Right lobe of liver (tissue), 6 donors: ENCODE measurements around the gene PPP1R2. TPM values are rescaled to one million over a fixed set of nuclear protein-coding genes. Genes with fewer than 3 reads are reported as not detected.

ENCODE experiments used
- ATAC-seq, 4 donors: fragments of 200-7000 bp; cut with Tn5 transposase; one replicate each; pipeline ENCODE4 v1.9.1; 2020; ENCODE audit warnings: mild to moderate bottlenecking in 4 of 4, moderate library complexity in 4 of 4
- DNase-seq, 3 donors: peaks; one replicate each; pipeline ENCODE4 v3.0.0-alpha.2; 2020
- H3K27ac ChIP-seq, 3 donors: fragments of 200-600 bp; one replicate each; pipeline ENCODE4 v1.8.0; 2022
- H3K27me3 ChIP-seq, 2 donors: fragments of 200-600 bp; one replicate each; pipeline ENCODE4 v1.8.0; 2022
- H3K36me3 ChIP-seq, 4 donors: fragments of 200-600 bp; sonication (generic) in 1 of 4; one replicate each; pipeline versions ENCODE4 v1.5.1 to v1.8.0; 2017 to 2022; ENCODE audit warnings: control low read depth in 1 of 4
- H3K4me1 ChIP-seq, 4 donors: fragments of 200-600 bp; sonication (generic) in 1 of 4; one replicate each; pipeline versions ENCODE4 v1.5.1 to v1.8.0; 2017 to 2022; ENCODE audit warnings: control low read depth in 1 of 4
- H3K4me3 ChIP-seq, 3 donors: fragments of 200-600 bp; one replicate each; pipeline ENCODE4 v1.8.0; 2022
- H3K9me3 ChIP-seq, 4 donors: fragments of 200-600 bp; sonication (generic) in 1 of 4; one replicate each; pipeline versions ENCODE4 v1.5.1 to v1.8.0; 2017 to 2022; ENCODE audit warnings: control low read depth in 1 of 4
- CTCF ChIP-seq, 4 donors: fragments of 200-600 bp in 3 of 4; fragments of 450-650 bp in 1 of 4; IDR thresholded peaks; one replicate each; pipeline versions ENCODE4 v1.5.1 to v1.8.0; 2016 to 2022; ENCODE audit warnings: antibody characterized with exemption in 4 of 4, mild to moderate bottlenecking in 2 of 4
- POLR2A ChIP-seq: fragments of 450-650 bp; IDR thresholded peaks from one replicate; pipeline ENCODE4 v1.6.1; 2017; ENCODE audit warnings: antibody characterized with exemption, mild to moderate bottlenecking
- WGBS: methylation state at CpG from one replicate; pipeline ENCODE4 v1.1.6; 2018; ENCODE audit warnings: low coverage, low lambda C conversion rate; ENCODE audit not compliant: insufficient coverage; ENCODE audit errors: missing lambda C conversion rate; 5-methylcytosine and 5-hydroxymethylcytosine counted together
- intact Hi-C, 2 donors: fragments of 100-400 bp; cut with DNase I; formaldehyde crosslinking; loops; one replicate each; pipeline versions ENCODE4 v1.11.2 to v1.14.1; 2022
- total RNA-seq, 6 experiments: library from RNA; depleted of rRNA in 2 of 6; stranded (reverse); fragments of >200 nt in 2 of 6; fragmentation: NEBNext Ultra II Directional in 3 of 6; extraction: Animal tissue kit (Norgen Biotek cat#: 25700) in 3 of 6; gene quantifications; one replicate each; pipeline versions ENCODE4 v1.1.0 to v1.2.4, GENCODE V29; 2016 to 2023
- donor health status: DM: no; HTN: yes; CAD: no.
- donor health status: DM: no; HTN: no; CAD: no.
- donor health status: DM: no; HTN: no; CAD: no.
- donor health status: DM: no; HTN: yes; CAD: no.
- donor health status: DM: no; HTN: yes; CAD: no.

PPP1R2 gene
- total RNA-seq, 6 experiments from 2014 or later = 10.3 to 25.4 (median 14.9) TPM

DNA sequence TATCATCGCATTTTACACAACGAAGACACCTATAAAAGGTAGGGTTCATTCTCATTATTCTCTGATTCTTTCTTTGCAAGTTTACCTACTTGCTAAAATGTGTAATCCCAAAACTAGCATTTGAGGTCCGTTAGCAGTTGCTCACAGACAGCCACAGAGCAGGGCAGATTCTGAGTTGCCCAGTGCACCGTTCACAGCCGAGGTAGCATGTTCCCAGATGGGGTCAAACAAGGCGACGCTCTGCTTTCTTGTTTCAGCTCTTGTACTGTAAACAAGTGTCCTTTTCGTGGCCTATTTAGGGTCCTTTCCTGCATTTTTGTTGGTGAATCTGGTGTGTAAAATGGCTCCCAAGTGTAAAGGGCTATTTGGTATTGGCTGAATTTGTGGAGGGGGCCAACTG lies 3.1 kb downstream of the PPP1R2 start:
- ATAC-seq (no peak), DNase-seq (no peak)
- no peaks in the 10 kb centered on the region for H3K27me3 ChIP-seq
- 68% methylated on average over 8 of the region's 8 CpGs for WGBS
- no peaks in the 10 kb centered on the region for H3K9me3 ChIP-seq
- no peak overlapping the region for H3K27ac ChIP-seq
- H3K36me3 ChIP-seq = no peaks in the 10 kb centered on the region
- peaks cover 0 to 10% (median 1%) of the 10 kb centered on the region in 4 donors for H3K4me1 ChIP-seq
- intact Hi-C loops = no loop called here
- no peak overlapping the region for H3K4me3 ChIP-seq
- TF ChIP-seq CTCF (IDR thresholded peaks at IDR 0.05) (no peak), POLR2A (no peak)

DNA sequence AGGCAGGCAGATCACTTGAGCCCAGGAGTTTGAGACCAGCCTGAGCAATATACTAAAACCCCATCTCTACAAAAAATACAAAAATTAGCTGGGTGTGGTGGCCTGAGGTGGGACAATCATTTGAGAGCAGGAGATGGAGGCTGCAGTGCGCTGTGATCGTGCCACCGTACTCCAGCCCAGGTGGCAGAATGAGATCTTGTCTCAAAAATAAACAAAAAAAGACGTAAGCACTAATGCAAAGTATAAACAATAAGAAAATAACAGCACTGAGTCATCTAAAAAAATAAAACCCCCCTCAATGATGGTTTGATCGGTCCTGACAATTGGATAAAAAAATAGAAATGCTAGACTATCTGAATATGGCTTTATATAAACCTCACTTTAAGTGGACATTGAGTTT lies 3.6 kb downstream of the PPP1R2 start:
- Histone ChIP-seq H3K9me3 (no peaks in the 10 kb centered on the region), H3K36me3 (no peaks in the 10 kb centered on the region), H3K4me3 (no peak overlapping the region), H3K4me1 (peaks cover 0 to 10% (median 1%) of the 10 kb centered on the region in 4 donors), H3K27me3 (no peaks in the 10 kb centered on the region), H3K27ac (no peak overlapping the region)
- DNase-seq = no peak
- TF ChIP-seq CTCF (IDR thresholded peaks at IDR 0.05) = no peak
- TF ChIP-seq POLR2A = no peak
- intact Hi-C loops = no loop called here
- no peak for ATAC-seq
- 88% methylated on average over 5 of the region's 5 CpGs for WGBS

- Histone ChIP-seq H3K4me3 (no peak overlapping the region), H3K9me3 (no peaks in the 10 kb centered on the region), H3K27me3 (no peaks in the 10 kb centered on the region), H3K27ac (no peak overlapping the region), H3K4me1 (peaks cover 0 to 10% (median 1%) of the 10 kb centered on the region in 4 donors), H3K36me3 (no peaks in the 10 kb centered on the region)
- TF ChIP-seq POLR2A (no peak), CTCF (IDR thresholded peaks at IDR 0.05) (no peak)
- intact Hi-C loops = no loop called here
- DNase-seq = no peak
- 80% methylated on average over 2 of the region's 2 CpGs for WGBS
- no peak for ATAC-seq
These were observed 5.1 kb downstream of the PPP1R2 start for GRCh38 chr3:195537995-195538394.

DNA sequence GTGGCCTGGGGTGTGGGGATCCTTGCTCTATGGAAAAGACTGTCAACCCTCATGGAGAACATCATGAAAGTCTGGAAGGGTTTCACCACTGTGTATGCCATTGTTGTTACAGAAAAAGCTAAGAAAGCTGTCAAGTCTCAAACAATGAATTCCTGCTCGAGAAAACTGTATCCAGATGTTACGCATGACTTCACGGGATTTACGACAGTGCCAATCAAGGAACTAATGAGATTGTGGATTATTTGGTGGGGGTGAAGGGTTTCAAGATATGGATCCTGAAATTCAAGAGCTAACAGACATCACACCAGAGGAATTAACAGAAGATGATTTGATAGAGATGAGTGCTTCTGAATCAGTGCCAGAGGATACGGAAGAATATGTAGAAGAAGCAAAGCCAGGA lies 7.8 kb downstream of the PPP1R2 start:
- H3K27me3 ChIP-seq = no peaks in the 10 kb centered on the region
- no peaks in the 10 kb centered on the region for H3K9me3 ChIP-seq
- intact Hi-C loops = no loop called here
- DNase-seq (no peak), ATAC-seq (no peak)
- no peaks in the 10 kb centered on the region for H3K36me3 ChIP-seq
- 93% methylated on average over 5 of the region's 5 CpGs for whole genome bisulfite sequencing
- TF ChIP-seq POLR2A = no peak
- no peak for TF ChIP-seq CTCF (IDR thresholded peaks at IDR 0.05)
- no peak overlapping the region for H3K4me3 ChIP-seq
- H3K4me1 ChIP-seq = no peaks in the 10 kb centered on the region
- H3K27ac ChIP-seq = no peak overlapping the region

- no peak for TF ChIP-seq CTCF (IDR thresholded peaks at IDR 0.05)
- no peak for TF ChIP-seq POLR2A
- intact Hi-C loops = no loop called here
These were observed 10.3 kb downstream of the PPP1R2 start for GRCh38 chr3:195532834-195533233.

More at GRCh38 chr3:195532834-195533233, 10.3 kb downstream of the PPP1R2 start:
- no peaks in the 10 kb centered on the region for H3K36me3 ChIP-seq
- H3K27ac ChIP-seq = no peak overlapping the region
- no peaks in the 10 kb centered on the region for H3K27me3 ChIP-seq
- H3K9me3 ChIP-seq = no peaks in the 10 kb centered on the region
- DNase-seq (no peak), ATAC-seq (no peak)
- no peak overlapping the region for H3K4me3 ChIP-seq
- no peaks in the 10 kb centered on the region for H3K4me1 ChIP-seq
- WGBS = 78% methylated on average over 1 of the region's 7 CpGs
